Muscle layer of colon (tissue), 2 donors: ENCODE measurements around the gene IZUMO1.
A peak's percentile ranks its signal among the peaks of the same experiment; 100 is the strongest.

ENCODE experiments used
- H3K27ac ChIP-seq: one replicate; pipeline ENCODE4 v1.7.0; 2013; ENCODE audit warnings: low read depth, mild to moderate bottlenecking, low read length, moderate library complexity
- H3K27me3 ChIP-seq, 2 donors: one replicate each; pipeline ENCODE4 v1.7.0; 2013; ENCODE audit warnings: low read length in 2 of 2, mild to moderate bottlenecking in 2 of 2; ENCODE audit not compliant: insufficient read depth in 2 of 2, control insufficient read depth in 1 of 2
- H3K36me3 ChIP-seq: one replicate; pipeline ENCODE4 v1.7.0; 2013; ENCODE audit warnings: mild to moderate bottlenecking, low read length; ENCODE audit not compliant: insufficient read depth
- H3K4me1 ChIP-seq: one replicate; pipeline ENCODE4 v1.7.0; 2013; ENCODE audit warnings: mild to moderate bottlenecking, low read length; ENCODE audit not compliant: insufficient read depth
- H3K4me3 ChIP-seq, 2 donors: one replicate each; pipeline ENCODE4 v1.7.0; 2013; ENCODE audit warnings: low read length in 2 of 2, low read depth in 1 of 2, mild to moderate bottlenecking in 1 of 2, moderate library complexity in 1 of 2
- H3K9ac ChIP-seq: one replicate; pipeline ENCODE4 v1.7.0; 2013; ENCODE audit warnings: low read length
- H3K9me3 ChIP-seq: one replicate; pipeline ENCODE4 v1.7.0; 2013; ENCODE audit warnings: mild to moderate bottlenecking, low read length
- donor health status: abdominal sarcoma.
- donor health status: Adenocarcinoma of cecum.

The IZUMO1 gene

GRCh38 chr19:48756212-48756611, 9.5 kb upstream of the IZUMO1 start:
- no peaks in the 10 kb centered on the region for H3K9me3 ChIP-seq
- no peak overlapping the region for H3K4me3 ChIP-seq
- peaks cover 0 to 33% of the 10 kb centered on the region in 2 donors for H3K27me3 ChIP-seq
- H3K4me1 ChIP-seq: no peaks in the 10 kb centered on the region
- H3K36me3 ChIP-seq: no peaks in the 10 kb centered on the region
- no peak overlapping the region for H3K9ac ChIP-seq
- no peak overlapping the region for H3K27ac ChIP-seq

DNA sequence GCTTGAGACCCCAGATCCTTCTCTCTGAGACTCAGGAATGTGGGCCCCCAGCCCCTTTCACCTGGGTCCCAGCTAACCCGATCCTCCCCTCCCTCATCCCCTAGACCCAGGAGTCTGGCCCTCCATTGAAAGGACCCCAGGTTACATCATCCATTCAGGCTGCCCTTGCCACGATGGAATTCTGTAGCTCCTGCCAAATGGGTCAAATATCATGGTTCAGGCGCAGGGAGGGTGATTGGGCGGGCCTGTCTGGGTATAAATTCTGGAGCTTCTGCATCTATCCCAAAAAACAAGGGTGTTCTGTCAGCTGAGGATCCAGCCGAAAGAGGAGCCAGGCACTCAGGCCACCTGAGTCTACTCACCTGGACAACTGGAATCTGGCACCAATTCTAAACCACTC, 9.1 kb upstream of the IZUMO1 start:
- H3K4me3 ChIP-seq: no peak overlapping the region
- no peaks in the 10 kb centered on the region for H3K36me3 ChIP-seq

GRCh38 chr19:48755084-48755641, 8.5 kb upstream of the IZUMO1 start, which contains the start of gene FGF21:
TSS of gene FGF21 (plus strand) at chr19:48755524. CDS start at chr19:48756237, 713 bp downstream.
- Histone ChIP-seq H3K27me3 (peaks cover 0 to 44% of the 10 kb centered on the region in 2 donors), H3K9ac (no peak within 1 kb of the TSS), H3K4me3 (no peak within 1 kb of the TSS), H3K36me3 (no peaks in the 10 kb centered on the region), H3K4me1 (no peaks in the 10 kb centered on the region), H3K27ac (no peak within 1 kb of the TSS), H3K9me3 (no peaks in the 10 kb centered on the region)

More for the DNA sequence above, 9.1 kb upstream of the IZUMO1 start:
- Histone ChIP-seq H3K9ac (no peak overlapping the region), H3K27me3 (peaks cover 0 to 37% of the 10 kb centered on the region in 2 donors), H3K4me1 (no peaks in the 10 kb centered on the region), H3K27ac (no peak overlapping the region), H3K9me3 (no peaks in the 10 kb centered on the region)

DNA sequence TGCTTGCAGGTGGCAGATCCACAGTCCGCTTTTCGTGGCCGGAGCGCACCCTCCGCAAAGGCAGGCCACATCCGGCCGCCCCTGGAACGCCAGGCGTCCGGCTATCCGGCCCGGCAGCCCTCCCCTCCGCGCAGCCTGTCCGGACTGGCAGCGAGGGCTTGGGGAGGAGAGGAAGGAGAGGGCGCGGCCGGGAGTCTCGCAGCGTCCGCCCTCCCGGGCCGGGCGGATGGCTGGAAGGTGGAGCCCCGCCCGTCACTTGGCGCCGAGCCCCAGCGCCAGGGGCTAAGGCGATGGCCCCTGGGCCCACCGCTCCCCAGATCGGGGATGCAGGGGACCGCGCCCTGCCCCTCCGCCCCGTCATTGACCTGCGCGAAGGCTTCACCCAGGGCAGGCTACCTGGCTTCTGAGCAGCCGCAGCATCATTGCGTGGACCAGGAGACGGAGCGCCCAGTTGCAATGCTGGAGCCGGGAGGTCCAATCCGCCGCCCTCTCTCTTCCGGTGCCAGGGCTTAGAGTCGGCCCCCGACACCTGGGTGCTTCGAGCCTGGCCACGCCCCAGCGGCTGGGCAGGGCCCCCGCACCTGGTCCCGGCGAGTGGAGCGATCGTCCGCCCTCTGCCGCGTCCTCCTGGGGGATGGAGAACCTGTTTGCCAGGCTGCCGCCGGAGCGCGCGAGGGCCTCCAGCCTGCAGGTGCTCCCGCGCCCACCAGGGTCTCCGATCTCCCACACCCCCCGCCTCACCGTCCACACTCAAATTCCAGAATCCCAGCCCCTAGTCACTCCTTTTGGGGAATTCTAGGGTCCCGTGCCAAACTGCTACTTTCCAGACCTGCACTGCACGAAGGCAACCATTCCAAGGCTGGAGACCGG, 6.0 kb upstream of the IZUMO1 start, which contains the start of gene FUT1:
TSS of gene FUT1 (minus strand) at position 146 of the 870 bp plus-strand sequence. CDS start 1,360 bp downstream, outside the sequence.
- Histone ChIP-seq H3K27me3 (peaks cover 0 to 49% of the 10 kb centered on the region in 2 donors), H3K36me3 (no peaks in the 10 kb centered on the region), H3K4me3 (peak within 1 kb of the TSS in 1 of 2 donors; percentile 12), H3K27ac (no peak within 1 kb of the TSS), H3K9ac (no peak within 1 kb of the TSS), H3K9me3 (no peaks in the 10 kb centered on the region), H3K4me1 (no peaks in the 10 kb centered on the region)

GRCh38 chr19:48751845-48752495, 5.3 kb upstream of the IZUMO1 start:
- H3K27me3 ChIP-seq: peaks cover 0 to 52% of the 10 kb centered on the region in 2 donors
- no peaks in the 10 kb centered on the region for H3K36me3 ChIP-seq
- peak overlapping the region in 1 of 2 donors; percentile 12 for H3K4me3 ChIP-seq
- H3K9ac ChIP-seq: no peak overlapping the region
- no peak overlapping the region for H3K27ac ChIP-seq
- H3K9me3 ChIP-seq: no peaks in the 10 kb centered on the region
- H3K4me1 ChIP-seq: no peaks in the 10 kb centered on the region

DNA sequence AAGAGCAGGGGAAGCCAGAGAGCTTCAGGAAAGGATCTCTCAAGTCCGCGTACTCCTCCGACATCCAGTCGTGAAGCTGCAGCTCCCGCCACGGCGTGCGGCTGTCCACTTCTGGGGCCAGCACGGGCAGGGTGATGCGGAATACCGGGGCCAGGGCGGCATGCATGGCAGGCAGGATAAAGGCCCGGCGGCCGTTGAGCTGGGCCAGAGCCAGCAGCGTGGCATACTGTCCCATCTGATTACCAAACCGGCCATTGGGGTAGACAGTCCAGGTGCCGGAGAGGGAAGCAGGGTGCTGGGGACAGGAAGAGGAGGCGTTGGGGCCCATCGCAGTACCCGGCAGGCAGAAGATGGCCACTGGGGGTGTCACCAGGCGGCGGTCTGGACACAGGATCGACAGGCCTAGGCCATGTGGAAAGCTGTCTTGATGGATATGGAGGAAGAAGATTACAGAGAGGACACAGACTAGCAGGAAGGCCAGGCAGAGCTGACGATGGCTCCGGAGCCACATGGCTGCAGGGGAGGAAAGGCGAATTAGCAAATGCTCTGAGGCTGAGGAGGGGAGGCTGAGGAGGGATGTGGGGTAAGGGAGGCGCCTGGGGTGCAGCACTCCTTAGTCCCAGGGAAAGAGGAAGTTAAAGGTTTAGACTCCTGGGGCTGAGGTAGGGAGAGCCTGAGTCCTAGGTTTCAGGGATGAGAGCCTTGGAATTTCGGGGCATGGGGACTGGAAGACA, 4.2 kb upstream of the IZUMO1 start:
- H3K9me3 ChIP-seq: no peaks in the 10 kb centered on the region
- peaks cover 6 to 55% of the 10 kb centered on the region in 2 donors for H3K27me3 ChIP-seq
- H3K4me3 ChIP-seq: no peak overlapping the region
- no peak overlapping the region for H3K27ac ChIP-seq
- H3K9ac ChIP-seq: no peak overlapping the region
- H3K4me1 ChIP-seq: no peaks in the 10 kb centered on the region
- H3K36me3 ChIP-seq: no peaks in the 10 kb centered on the region

- Histone ChIP-seq H3K36me3 (no peaks in the 10 kb centered on the region), H3K27me3 (peaks cover 11 to 60% of the 10 kb centered on the region in 2 donors), H3K27ac (no peak overlapping the region), H3K9ac (no peak overlapping the region), H3K9me3 (no peaks in the 10 kb centered on the region), H3K4me3 (no peak overlapping the region), H3K4me1 (no peaks in the 10 kb centered on the region)
These were observed 3.6 kb upstream of the IZUMO1 start for GRCh38 chr19:48750351-48750750.

DNA sequence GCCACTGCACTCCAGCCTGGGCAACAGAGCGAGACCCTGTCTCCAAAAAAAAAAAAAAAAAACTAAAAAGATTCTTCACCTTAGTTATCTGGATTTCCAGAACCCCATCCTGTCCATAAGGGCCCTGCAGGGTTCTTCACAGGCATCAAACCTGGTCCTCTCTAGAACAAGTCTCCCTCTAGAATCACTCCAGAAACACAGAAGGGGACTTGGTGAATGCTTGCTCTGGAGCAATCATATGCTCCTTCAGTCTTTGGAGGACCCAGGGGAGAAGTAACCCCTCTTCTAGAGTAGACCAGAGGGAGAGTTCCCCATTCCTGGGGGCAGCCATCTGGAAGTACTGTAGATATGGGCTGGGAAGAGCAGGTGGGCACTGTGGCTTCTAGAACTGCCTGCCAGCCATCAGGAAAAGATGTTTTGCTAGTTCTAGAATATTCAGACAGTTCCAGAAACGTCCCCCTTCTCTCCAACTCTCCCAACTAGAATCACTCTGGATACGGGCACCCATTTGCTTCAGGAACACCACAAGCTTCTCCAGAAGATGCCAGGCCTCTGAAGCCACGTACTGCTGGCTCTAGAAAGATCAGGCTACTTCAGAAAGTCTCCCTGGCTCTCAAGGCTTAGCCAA, 3.0 kb upstream of the IZUMO1 start:
- Histone ChIP-seq H3K9me3 (no peaks in the 10 kb centered on the region), H3K27ac (no peak overlapping the region), H3K27me3 (peaks cover 11 to 56% of the 10 kb centered on the region in 2 donors), H3K36me3 (no peaks in the 10 kb centered on the region), H3K4me1 (no peaks in the 10 kb centered on the region), H3K4me3 (no peak overlapping the region), H3K9ac (no peak overlapping the region)

- Histone ChIP-seq H3K27ac (no peak overlapping the region), H3K4me3 (no peak overlapping the region), H3K4me1 (no peaks in the 10 kb centered on the region), H3K36me3 (no peaks in the 10 kb centered on the region), H3K9ac (no peak overlapping the region), H3K27me3 (peaks cover 11 to 33% of the 10 kb centered on the region in 2 donors), H3K9me3 (no peaks in the 10 kb centered on the region)
These were observed 599 bp downstream of the IZUMO1 start for GRCh38 chr19:48746110-48746509.

- Histone ChIP-seq H3K27me3 (peaks cover 11 to 28% of the 10 kb centered on the region in 2 donors), H3K4me3 (no peak overlapping the region), H3K9ac (no peak overlapping the region)
These were observed 1.3 kb downstream of the IZUMO1 start for GRCh38 chr19:48745208-48745995.

More at GRCh38 chr19:48745208-48745995, 1.3 kb downstream of the IZUMO1 start:
- no peaks in the 10 kb centered on the region for H3K9me3 ChIP-seq
- H3K36me3 ChIP-seq: no peaks in the 10 kb centered on the region
- H3K4me1 ChIP-seq: no peaks in the 10 kb centered on the region
- H3K27ac ChIP-seq: no peak overlapping the region
